IMR-90 (cell line): Measurements from ENCODE around the gene COL27A1. TPM values are rescaled to one million over a fixed set of nuclear protein-coding genes. Genes with fewer than 3 reads are reported as not detected.

Source experiments
- ATAC-seq: fragments of 200-7000 bp; cut with Tn5 transposase; 2 replicates; pipeline ENCODE4 v1.9.1; 2020; ENCODE audit warnings: low read depth, mild to moderate bottlenecking, moderate library complexity
- BruUV-seq: library from RNA; stranded (reverse); fragments of 400-500 nt; replicated peaks from 2 replicates; lab custom pipeline; 2021; lab: Mats Ljungman, UMichigan
- CTCF ChIA-PET: fragments of 300-600 bp; formaldehyde crosslinking; extraction: SDS; loops from one replicate; lab custom pipeline; 2021; ENCODE audit warnings: antibody characterized with exemption; lab: Yijun Ruan, JAX
- POLR2A ChIA-PET: fragments of 300-600 bp; sonication (Branson Sonifier 250); formaldehyde crosslinking; loops from one replicate; lab custom pipeline; 2022; ENCODE audit warnings: antibody characterized with exemption; ENCODE audit not compliant: unreplicated experiment; lab: Charles Lee
- DNase-seq: peaks from one replicate; pipeline ENCODE4 v3.0.0; 2013
- H2AFZ ChIP-seq: replicated peaks from 2 replicates; pipeline ENCODE3; 2013; ENCODE audit warnings: low read length, mild to moderate bottlenecking; ENCODE audit not compliant: poor library complexity
- H2AK5ac ChIP-seq: 2 replicates; pipeline ENCODE4 v1.6.1; 2013; ENCODE audit warnings: low read depth, low read length, inconsistent platforms
- H2AK9ac ChIP-seq: replicated peaks from 2 replicates; pipeline ENCODE3; 2013; ENCODE audit warnings: mild to moderate bottlenecking, low read depth, low read length, moderate library complexity; ENCODE audit not compliant: poor library complexity
- H2BK120ac ChIP-seq: 2 replicates; pipeline ENCODE4 v1.6.1; 2013; ENCODE audit warnings: low read depth, low read length, inconsistent platforms
- H2BK15ac ChIP-seq: 3 replicates; pipeline ENCODE4 v1.6.1; 2013; ENCODE audit warnings: low read depth, low read length, inconsistent platforms
- H2BK20ac ChIP-seq: 2 replicates; pipeline ENCODE4 v1.6.1; 2013; ENCODE audit warnings: low read depth, mild to moderate bottlenecking, inconsistent platforms, low read length, moderate library complexity
- H2BK5ac ChIP-seq: 2 replicates; pipeline ENCODE4 v1.6.1; 2013; ENCODE audit warnings: mild to moderate bottlenecking, low read depth, low read length, inconsistent platforms; ENCODE audit not compliant: poor library complexity, severe bottlenecking
- H3K14ac ChIP-seq: replicated peaks from 2 replicates; pipeline ENCODE4 v1.6.1; 2013; ENCODE audit warnings: low read depth, low read length, inconsistent platforms
- H3K18ac ChIP-seq: 2 replicates; pipeline ENCODE4 v1.6.1; 2013; ENCODE audit warnings: low read depth, low read length, control low read depth
- H3K23ac ChIP-seq: 2 replicates; pipeline ENCODE4 v1.6.1; 2013; ENCODE audit warnings: low read depth, low read length, inconsistent platforms
- H3K27ac ChIP-seq: 2 replicates; pipeline ENCODE4 v1.5.1; 2013; ENCODE audit warnings: mild to moderate bottlenecking, control low read depth, low read length; ENCODE audit not compliant: insufficient read depth
- H3K27me3 ChIP-seq: 2 replicates; pipeline ENCODE4 v1.6.1; 2013; ENCODE audit warnings: low read length; ENCODE audit not compliant: control insufficient read depth, insufficient read depth
- H3K36me3 ChIP-seq: 2 replicates; pipeline ENCODE4 v1.6.1; 2013; ENCODE audit warnings: low read length, mixed read lengths; ENCODE audit not compliant: control insufficient read depth, insufficient read depth
- H3K4ac ChIP-seq: 2 replicates; pipeline ENCODE4 v1.6.1; 2013; ENCODE audit warnings: low read depth, low read length, inconsistent platforms
- H3K4me1 ChIP-seq: 2 replicates; pipeline ENCODE4 v1.6.1; 2013; ENCODE audit warnings: low read length, mixed read lengths; ENCODE audit not compliant: control insufficient read depth, insufficient read depth
- H3K4me2 ChIP-seq: 2 replicates; pipeline ENCODE4 v1.6.1; 2013; ENCODE audit warnings: low read depth, mild to moderate bottlenecking, control low read depth, low read length, moderate library complexity
- H3K4me3 ChIP-seq: 2 replicates; pipeline ENCODE4 v1.5.1; 2013; ENCODE audit warnings: low read depth, mild to moderate bottlenecking, control low read depth, low read length, moderate library complexity; ENCODE audit not compliant: insufficient read depth
- H3K56ac ChIP-seq: 2 replicates; pipeline ENCODE4 v1.6.1; 2013; ENCODE audit warnings: low read length, inconsistent platforms; ENCODE audit not compliant: insufficient read depth; ENCODE audit errors: extremely low read depth
- H3K79me1 ChIP-seq, 2 experiments: 2 replicates each; pipeline ENCODE4 v1.6.1; 2013; ENCODE audit warnings: low read length in 2 of 2, inconsistent platforms in 1 of 2, low read depth in 1 of 2
- H3K9ac ChIP-seq: 2 replicates; pipeline ENCODE4 v1.6.1; 2013; ENCODE audit warnings: low read depth, low read length, control low read depth
- H3K9me1 ChIP-seq: 2 replicates; pipeline ENCODE4 v1.6.1; 2013; ENCODE audit warnings: low read length, inconsistent platforms; ENCODE audit not compliant: insufficient read depth
- H3K9me3 ChIP-seq: 2 replicates; pipeline ENCODE4 v1.6.1; 2013; ENCODE audit warnings: low read length; ENCODE audit not compliant: control insufficient read depth, insufficient read depth
- H4K20me1 ChIP-seq: 2 replicates; pipeline ENCODE4 v1.6.1; 2013; ENCODE audit warnings: low read length, inconsistent platforms; ENCODE audit not compliant: insufficient read depth
- H4K5ac ChIP-seq: 2 replicates; pipeline ENCODE4 v1.6.1; 2013; ENCODE audit warnings: mild to moderate bottlenecking, low read depth, low read length, control low read depth
- H4K8ac ChIP-seq, 2 experiments: 2 replicates each; pipeline ENCODE4 v1.6.1; 2013; ENCODE audit warnings: low read depth in 2 of 2, low read length in 2 of 2, control low read depth in 1 of 2, inconsistent platforms in 1 of 2
- H4K91ac ChIP-seq: 2 replicates; pipeline ENCODE4 v1.6.1; 2013; ENCODE audit warnings: low read depth, low read length, inconsistent platforms; ENCODE audit not compliant: insufficient read depth
- BHLHE40 ChIP-seq: fragments of 150-350 bp; IDR thresholded peaks from 2 replicates; pipeline ENCODE4 v1.6.1; 2016; ENCODE audit warnings: mild to moderate bottlenecking, low read depth, low read length
- FOS ChIP-seq: fragments of 150-350 bp; IDR thresholded peaks from 2 replicates; pipeline ENCODE4 v1.6.1; 2016; ENCODE audit warnings: low read depth, low read length
- WGBS, 2 experiments: methylation state at CpG; one replicate each; pipeline versions ENCODE4 v1.1.5 to v1.1.7; 2013; ENCODE audit warnings: missing lambda C conversion rate in 2 of 2; ENCODE audit not compliant: insufficient read length in 1 of 2; ENCODE audit errors: extremely low coverage in 2 of 2; 5-methylcytosine and 5-hydroxymethylcytosine counted together
- dilution Hi-C: fragments of 300-500 bp; cut with HindIII; formaldehyde crosslinking; loops from one replicate; pipeline ENCODE4 v1.14.3; 2018; ENCODE audit warnings: low sequenced_read_pairs; ENCODE audit not compliant: unreplicated experiment
- in situ Hi-C: fragments of 300-500 bp; cut with MboI; formaldehyde crosslinking; loops from 3 replicates; pipeline ENCODE4 v1.14.3; 2019; ENCODE audit warnings: low sequenced_read_pairs, inconsistent platforms, mixed read lengths
- intact Hi-C: fragments of 100-400 bp; cut with micrococcal nuclease; formaldehyde crosslinking; loops from 2 replicates; pipeline ENCODE4 v1.10.0; 2022
- polyA plus RNA-seq, 3 experiments: library from polyadenylated mRNA; depleted of rRNA; stranded (reverse); fragments of >200 nt; gene quantifications; 2 replicates each; pipeline ENCODE4 v1.2.3, GENCODE V29; 2012; ENCODE audit warnings: low replicate concordance in 1 of 3
- total RNA-seq: library from RNA; depleted of rRNA; stranded (reverse); fragments of >200 nt; gene quantifications from 2 replicates; pipeline ENCODE4 v1.2.3, GENCODE V29; 2012

The COL27A1 gene
- total and polyA plus RNA-seq, 2 of the 4 experiments (the other 2 are of a cell fraction) = 3.2 to 18.3 TPM

- H2BK20ac ChIP-seq = peak overlapping the region; percentile 38; the same call in 1 of the 2 replicates
- peak overlapping the region; percentile 63 for H3K4ac ChIP-seq
Observed at GRCh38 chr9:114281473-114282103, 126.3 kb downstream of the COL27A1 start.

More at GRCh38 chr9:114281473-114282103, 126.3 kb downstream of the COL27A1 start:
- intact Hi-C loops (no loop called here), in situ Hi-C loops (no loop called here), dilution Hi-C loops (no loop called here)
- Histone ChIP-seq H3K4me2 (no peak overlapping the region), H3K9ac (no peak overlapping the region), H4K5ac (no peak overlapping the region), H3K14ac (peak overlapping the region; percentile 86), H3K27me3 (no peaks in the 10 kb centered on the region), H3K18ac (peak overlapping the region; percentile 33; the same call in 1 of the 2 replicates), H2BK15ac (peak overlapping the region; percentile 26; the same call in 1 of the 3 replicates), H3K79me1 (peaks cover 7 to 46% of the 10 kb centered on the region in 2 experiments; a peak in 3 of 4 replicates), H3K4me3 (no peak overlapping the region), H2BK120ac (peak overlapping the region; percentile 52; the same call in 1 of the 2 replicates), H4K20me1 (peaks cover 4% of the 10 kb centered on the region), H2AFZ (peak overlapping the region; percentile 61), H2AK9ac (peak overlapping the region; percentile 11), H3K36me3 (peaks cover 3% of the 10 kb centered on the region; the same call in 1 of the 2 replicates), H3K56ac (no peak overlapping the region), H3K9me1 (peaks cover 51% of the 10 kb centered on the region), H3K9me3 (no peaks in the 10 kb centered on the region), H2AK5ac (peak overlapping the region; percentile 54; the same call in 1 of the 2 replicates), H3K27ac (no peak overlapping the region), H4K91ac (no peak overlapping the region; the same call in 1 of the 2 replicates), H3K23ac (peak overlapping the region; percentile 17; the same call in 1 of the 2 replicates), H3K4me1 (peaks cover 39% of the 10 kb centered on the region), H4K8ac (no peak overlapping the region; a peak in 1 of 4 replicates), H2BK5ac (no peak overlapping the region)
- 77% methylated on average over 3 of the region's 12 CpGs; no CpG with 5 or more reads in 1 of the 2 experiments for WGBS, 2 experiments
- ChIA-PET POLR2A (no interaction called here), CTCF (interaction anchor here (1.4 kb wide), 1 partner anchor 174 kb away, joined by 4 read pairs; no protein-coding TSS in a partner anchor)
- TF ChIP-seq BHLHE40 (no peak), FOS (0 out of 2 replicates have a peak, but pooled peaks have one; percentile 2)
- ATAC-seq = no peak
- peak; percentile 67 for DNase-seq
- no TSS peak for BruUV-seq
